Peyer's patch (tissue), 4 donors: ENCODE results near the gene KDM1B.

Source experiments
- POLR2A ChIP-seq, 2 donors: fragments of 450-650 bp; IDR thresholded peaks; one replicate each; pipeline ENCODE4 v1.5.1; 2017; ENCODE audit warnings: antibody characterized with exemption in 2 of 2, mild to moderate bottlenecking in 2 of 2, moderate library complexity in 2 of 2
- TF ChIP-seq, protein P1 (sequence below), 6 experiments: fragments of 450-650 bp in 4 of 6; fragments of 200-600 bp in 2 of 6; sonication (generic) in 1 of 6; IDR thresholded peaks; one replicate each; pipeline ENCODE4 v1.5.1; 2017 to 2019; ENCODE audit warnings: antibody characterized with exemption in 6 of 6, mild to moderate bottlenecking in 3 of 6, moderate library complexity in 1 of 6

GRCh38 chr6:18153311-18153703, 1.9 kb upstream of the KDM1B start:
- TF ChIP-seq, protein P1, sequence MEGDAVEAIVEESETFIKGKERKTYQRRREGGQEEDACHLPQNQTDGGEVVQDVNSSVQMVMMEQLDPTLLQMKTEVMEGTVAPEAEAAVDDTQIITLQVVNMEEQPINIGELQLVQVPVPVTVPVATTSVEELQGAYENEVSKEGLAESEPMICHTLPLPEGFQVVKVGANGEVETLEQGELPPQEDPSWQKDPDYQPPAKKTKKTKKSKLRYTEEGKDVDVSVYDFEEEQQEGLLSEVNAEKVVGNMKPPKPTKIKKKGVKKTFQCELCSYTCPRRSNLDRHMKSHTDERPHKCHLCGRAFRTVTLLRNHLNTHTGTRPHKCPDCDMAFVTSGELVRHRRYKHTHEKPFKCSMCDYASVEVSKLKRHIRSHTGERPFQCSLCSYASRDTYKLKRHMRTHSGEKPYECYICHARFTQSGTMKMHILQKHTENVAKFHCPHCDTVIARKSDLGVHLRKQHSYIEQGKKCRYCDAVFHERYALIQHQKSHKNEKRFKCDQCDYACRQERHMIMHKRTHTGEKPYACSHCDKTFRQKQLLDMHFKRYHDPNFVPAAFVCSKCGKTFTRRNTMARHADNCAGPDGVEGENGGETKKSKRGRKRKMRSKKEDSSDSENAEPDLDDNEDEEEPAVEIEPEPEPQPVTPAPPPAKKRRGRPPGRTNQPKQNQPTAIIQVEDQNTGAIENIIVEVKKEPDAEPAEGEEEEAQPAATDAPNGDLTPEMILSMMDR (IDR thresholded peaks at IDR 0.05) = no peak
- TF ChIP-seq POLR2A (IDR thresholded peaks at IDR 0.05) = no peak
